CD4-positive, alpha-beta T cell treated with Interleukin-15 for 1 hour (primary cell): Measurements from ENCODE around the gene PPM1G.

Source experiments
- DNase-seq: peaks from one replicate; pipeline ENCODE4 v3.0.0-alpha.2; 2020

Gene PPM1G

GRCh38 chr2:27412419-27413152, 3.2 kb upstream of the PPM1G start:
- DNase-seq: no peak

GRCh38 chr2:27408601-27409320, 630 bp downstream of the PPM1G start:
- DNase-seq: no peak

- DNase-seq: no peak
Measured at GRCh38 chr2:27407798-27408491, 1.4 kb downstream of the PPM1G start.

- DNase-seq: no peak
Measured at GRCh38 chr2:27400348-27401135, 8.8 kb downstream of the PPM1G start.

- no peak for DNase-seq
Measured at GRCh38 chr2:27398962-27399361, 10.4 kb downstream of the PPM1G start.

- no peak for DNase-seq
Measured at GRCh38 chr2:27393225-27393624, 16.2 kb downstream of the PPM1G start.

- no peak for DNase-seq
Measured at GRCh38 chr2:27390822-27391679, 18.3 kb downstream of the PPM1G start.

- DNase-seq: no peak
Measured at GRCh38 chr2:27381577-27382181, 27.7 kb downstream of the PPM1G start.

- peak; percentile 90 for DNase-seq
Measured at GRCh38 chr2:27380626-27381545, 28.5 kb downstream of the PPM1G start, which contains the start of gene ZNF513. Gene ZNF513, minus strand, starts transcription at chr2:27380734. Its CDS starts 208 bp downstream, at chr2:27380526.

GRCh38 chr2:27379836-27380625, 29.4 kb downstream of the PPM1G start:
- DNase-seq: no peak

GRCh38 chr2:27379383-27379835, 30.0 kb downstream of the PPM1G start:
- DNase-seq: no peak

- DNase-seq: no peak
Measured at GRCh38 chr2:27378809-27379290, 30.5 kb downstream of the PPM1G start.

GRCh38 chr2:27378096-27378808, 31.1 kb downstream of the PPM1G start:
- no peak for DNase-seq

GRCh38 chr2:27377618-27378095, 31.7 kb downstream of the PPM1G start:
- no peak for DNase-seq

- no peak for DNase-seq
Measured at GRCh38 chr2:27376866-27377617, 32.3 kb downstream of the PPM1G start.

GRCh38 chr2:27376151-27376865, 33.1 kb downstream of the PPM1G start:
- no peak for DNase-seq
